Measurements from ENCODE around the gene CEP170B.

The CEP170B gene

GRCh38 chr14:104928391-104929133 is 63.5 kb downstream of the CEP170B start:
- DNase-seq (ENCODE audit: insufficient read length, low spot score) (no peak), FAIRE-seq (no peak)

GRCh38 chr14:104929268-104930230 is 64.5 kb downstream of the CEP170B start:
- FAIRE-seq (no peak), DNase-seq (ENCODE audit: insufficient read length, low spot score) (no peak)

- FAIRE-seq (no peak), DNase-seq (ENCODE audit: insufficient read length, low spot score) (no peak)
Measured at GRCh38 chr14:104930526-104931303, 65.6 kb downstream of the CEP170B start.

GRCh38 chr14:104931304-104931770 is 66.3 kb downstream of the CEP170B start:
- DNase-seq (ENCODE audit: insufficient read length, low spot score) = no peak
- FAIRE-seq = no peak

- DNase-seq (ENCODE audit: insufficient read length, low spot score) (no peak), FAIRE-seq (no peak)
Measured at GRCh38 chr14:104931771-104932675, 67.0 kb downstream of the CEP170B start.

GRCh38 chr14:104932676-104933631 is 67.9 kb downstream of the CEP170B start:
- DNase-seq (ENCODE audit: insufficient read length, low spot score) (peak; percentile 95), FAIRE-seq (no peak)

- FAIRE-seq (no peak), DNase-seq (ENCODE audit: insufficient read length, low spot score) (no peak)
Measured at GRCh38 chr14:104933746-104934733, 69.0 kb downstream of the CEP170B start.

GRCh38 chr14:104935026-104935650 is 70.1 kb downstream of the CEP170B start:
- no peak for FAIRE-seq
- no peak for DNase-seq (ENCODE audit: insufficient read length, low spot score)

- DNase-seq (ENCODE audit: insufficient read length, low spot score) = no peak
- FAIRE-seq = no peak
Measured at GRCh38 chr14:104935955-104936354, 70.9 kb downstream of the CEP170B start.

- DNase-seq (ENCODE audit: insufficient read length, low spot score) (no peak), FAIRE-seq (no peak)
Measured at GRCh38 chr14:104936361-104937155, 71.5 kb downstream of the CEP170B start.

GRCh38 chr14:104937161-104937560 is 72.1 kb downstream of the CEP170B start:
- DNase-seq (ENCODE audit: insufficient read length, low spot score) = no peak
- FAIRE-seq = no peak

- FAIRE-seq (no peak), DNase-seq (ENCODE audit: insufficient read length, low spot score) (no peak)
Measured at GRCh38 chr14:104937694-104938365, 72.8 kb downstream of the CEP170B start.

GRCh38 chr14:104938436-104938835 is 73.4 kb downstream of the CEP170B start:
- DNase-seq (ENCODE audit: insufficient read length, low spot score) (no peak), FAIRE-seq (no peak)

- FAIRE-seq (no peak), DNase-seq (ENCODE audit: insufficient read length, low spot score) (no peak)
Measured at GRCh38 chr14:104938960-104939359, 73.9 kb downstream of the CEP170B start.

- FAIRE-seq (no peak), DNase-seq (ENCODE audit: insufficient read length, low spot score) (no peak)
Measured at GRCh38 chr14:104939666-104940410, 74.8 kb downstream of the CEP170B start.
